GM12872 (cell line): ENCODE data around the gene ITPKB.

Experiments
- TF ChIP-seq, protein P1 (sequence below): IDR thresholded peaks from 3 replicates; pipeline ENCODE4 v1.5.1; 2011; ENCODE audit warnings: low read depth, mild to moderate bottlenecking, low read length, moderate library complexity; ENCODE audit not compliant: insufficient read depth

Gene ITPKB

DNA sequence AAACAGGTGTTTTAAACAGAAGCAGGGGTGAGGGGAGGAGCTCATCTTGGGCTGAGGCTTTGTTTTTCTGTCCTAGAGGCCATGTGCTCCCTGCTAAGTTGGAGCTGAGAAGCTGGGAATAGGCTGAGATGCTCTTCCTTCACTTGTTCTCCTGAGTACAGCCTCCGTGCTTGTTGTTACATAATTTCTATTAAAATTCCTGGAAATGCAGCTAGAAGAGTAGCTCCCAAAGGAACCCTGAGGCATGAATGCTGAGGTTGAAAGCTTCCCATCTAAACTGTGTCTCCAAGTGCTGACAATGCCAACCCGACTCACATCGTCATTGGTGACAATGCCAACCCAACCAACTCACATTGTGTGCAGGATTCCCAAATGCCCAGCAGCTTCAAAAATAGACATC lies 12.6 kb upstream of the ITPKB start:
- TF ChIP-seq, protein P1, sequence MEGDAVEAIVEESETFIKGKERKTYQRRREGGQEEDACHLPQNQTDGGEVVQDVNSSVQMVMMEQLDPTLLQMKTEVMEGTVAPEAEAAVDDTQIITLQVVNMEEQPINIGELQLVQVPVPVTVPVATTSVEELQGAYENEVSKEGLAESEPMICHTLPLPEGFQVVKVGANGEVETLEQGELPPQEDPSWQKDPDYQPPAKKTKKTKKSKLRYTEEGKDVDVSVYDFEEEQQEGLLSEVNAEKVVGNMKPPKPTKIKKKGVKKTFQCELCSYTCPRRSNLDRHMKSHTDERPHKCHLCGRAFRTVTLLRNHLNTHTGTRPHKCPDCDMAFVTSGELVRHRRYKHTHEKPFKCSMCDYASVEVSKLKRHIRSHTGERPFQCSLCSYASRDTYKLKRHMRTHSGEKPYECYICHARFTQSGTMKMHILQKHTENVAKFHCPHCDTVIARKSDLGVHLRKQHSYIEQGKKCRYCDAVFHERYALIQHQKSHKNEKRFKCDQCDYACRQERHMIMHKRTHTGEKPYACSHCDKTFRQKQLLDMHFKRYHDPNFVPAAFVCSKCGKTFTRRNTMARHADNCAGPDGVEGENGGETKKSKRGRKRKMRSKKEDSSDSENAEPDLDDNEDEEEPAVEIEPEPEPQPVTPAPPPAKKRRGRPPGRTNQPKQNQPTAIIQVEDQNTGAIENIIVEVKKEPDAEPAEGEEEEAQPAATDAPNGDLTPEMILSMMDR, result no peak

DNA sequence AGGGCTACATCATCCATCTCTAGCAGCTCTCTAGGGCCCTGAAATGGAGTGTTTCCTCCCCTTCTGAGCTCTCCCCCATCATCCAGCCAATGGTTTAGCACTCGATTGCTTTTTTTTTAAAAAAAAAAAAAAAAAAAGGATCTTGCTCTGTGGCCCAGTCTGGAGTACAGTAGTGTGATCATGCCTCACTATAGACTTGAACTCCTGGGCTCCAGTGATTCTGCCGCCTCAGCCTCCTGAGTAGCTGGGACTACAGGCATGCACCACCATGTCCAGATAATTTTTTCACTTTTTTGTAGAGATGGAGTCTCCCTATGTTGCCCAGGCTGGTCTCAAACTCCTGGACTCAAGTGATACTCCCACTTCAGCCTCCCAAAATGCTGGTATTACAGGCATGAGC lies 12.1 kb upstream of the ITPKB start:
- TF ChIP-seq, protein P1, result no peak

DNA sequence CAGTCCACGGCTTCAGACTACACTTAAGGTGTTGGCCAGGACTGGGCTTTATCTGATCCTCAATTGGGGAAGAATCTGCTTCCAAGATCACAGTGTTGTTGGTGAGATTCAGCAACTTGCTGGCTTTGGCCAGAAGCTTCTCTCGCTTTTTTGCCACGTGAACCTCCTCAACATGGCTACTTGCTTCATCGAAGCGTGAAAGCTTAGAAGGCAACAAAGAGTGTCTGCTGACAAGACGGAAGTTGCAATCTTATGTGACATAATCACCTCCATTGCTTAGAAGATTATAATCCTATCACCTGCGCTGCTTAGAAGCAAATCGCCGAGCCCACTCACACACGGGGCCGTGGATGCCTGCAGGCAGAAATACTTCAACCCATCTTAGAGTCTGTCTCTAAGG lies 10.4 kb upstream of the ITPKB start:
- TF ChIP-seq, protein P1, result no peak

DNA sequence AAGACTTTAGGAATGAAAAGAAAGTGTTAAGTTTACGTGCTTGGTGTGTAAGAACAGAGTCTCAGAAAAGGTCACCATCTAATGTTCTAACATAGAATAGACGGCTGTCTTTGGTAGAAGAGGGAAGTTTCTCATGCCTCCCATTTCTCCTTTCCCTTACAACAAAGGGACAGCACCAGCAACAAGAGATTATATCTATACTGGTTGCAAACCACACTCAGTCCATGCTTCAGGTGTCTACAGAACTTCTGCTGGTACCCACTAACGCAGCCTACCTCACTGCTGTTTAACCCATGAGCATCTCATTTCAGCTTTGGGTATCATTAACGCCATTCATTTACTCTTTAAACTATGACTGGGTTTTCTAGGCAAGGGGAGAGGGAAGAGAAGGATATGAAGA lies 9.2 kb upstream of the ITPKB start:
- TF ChIP-seq, protein P1, result no peak

DNA sequence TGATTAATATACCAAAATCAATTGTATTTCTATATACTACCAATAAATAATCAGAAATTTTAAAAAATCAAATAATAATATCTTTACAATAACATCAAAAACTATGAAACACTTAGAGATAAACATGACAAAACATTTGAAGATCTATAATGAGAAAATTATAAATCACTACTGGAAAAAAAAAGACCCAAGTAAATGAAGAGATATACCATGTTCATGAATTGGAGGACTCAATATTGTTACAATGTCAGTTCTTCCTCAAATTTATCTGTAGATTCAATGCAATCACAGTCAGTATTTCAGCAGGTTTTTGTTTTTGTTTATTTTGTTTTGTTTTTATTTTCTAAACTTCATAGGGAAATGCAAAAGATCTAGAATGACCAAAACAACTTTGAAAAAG lies 4.2 kb upstream of the ITPKB start:
- TF ChIP-seq, protein P1, result no peak

DNA sequence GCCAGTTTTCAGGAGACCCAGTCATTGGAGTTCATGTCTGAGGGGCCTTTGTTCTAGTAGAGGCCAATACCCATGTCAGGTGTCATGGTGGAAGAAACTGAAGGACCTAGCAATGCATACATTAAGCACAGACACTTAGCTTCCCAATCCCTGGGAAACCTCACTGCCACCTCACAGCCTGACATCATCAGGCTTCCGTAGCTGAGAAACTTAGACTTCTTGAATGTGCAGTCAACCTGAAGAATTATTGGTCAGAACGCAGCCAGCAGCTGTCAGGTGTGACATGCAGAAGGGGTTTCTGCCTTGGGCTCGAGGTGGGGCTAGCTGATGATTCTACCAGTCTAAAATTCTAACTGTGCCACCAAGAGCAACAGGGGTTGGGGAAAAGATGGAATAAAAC lies 1.9 kb upstream of the ITPKB start:
- TF ChIP-seq, protein P1, result no peak

DNA sequence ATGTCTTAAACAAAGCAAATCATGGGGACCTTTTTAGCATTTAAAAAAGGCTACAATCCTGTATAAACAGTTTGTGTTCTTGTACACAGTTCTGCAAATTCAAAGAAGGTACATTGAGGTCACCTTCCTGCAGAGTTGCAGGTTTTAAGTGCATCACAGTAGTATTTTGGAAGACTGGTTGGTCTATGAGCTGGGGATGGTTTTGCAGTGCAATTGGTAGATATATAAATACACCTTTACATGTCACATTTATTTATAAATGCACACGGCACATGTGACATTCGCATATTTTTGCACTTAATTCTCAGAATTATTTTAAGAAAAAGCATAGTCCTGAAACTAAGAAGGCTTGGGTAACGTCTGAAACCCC lies 599 bp upstream of the ITPKB start:
- TF ChIP-seq, protein P1, result no peak
